K562 (cell line): ENCODE data around the gene ABCC1. TPM values are rescaled to one million over a fixed set of nuclear protein-coding genes. Genes with fewer than 3 reads are reported as not detected.

Experiments used
- ATAC-seq: fragments of 200-7000 bp; cut with Tn5 transposase; 3 replicates; pipeline ENCODE4 v1.9.1; 2020; ENCODE audit warnings: moderate library complexity
- BruUV-seq: library from RNA; stranded (reverse); fragments of 400-500 nt; replicated peaks from 2 replicates; lab custom pipeline; 2021; lab: Mats Ljungman, UMichigan
- CTCF ChIA-PET: fragments of 300-600 bp; formaldehyde crosslinking; extraction: SDS; loops from one replicate; lab custom pipeline; 2021; ENCODE audit warnings: low intra/inter-chr PET ratio; lab: Yijun Ruan, JAX
- POLR2A ChIA-PET: fragments of 300-600, 350-650 bp; sonication (Branson Sonifier 250); formaldehyde crosslinking; extraction: SDS; loops from one replicate; lab custom pipeline; 2021; ENCODE audit warnings: antibody characterized with exemption, inconsistent platforms; lab: Yijun Ruan, JAX
- DNase-seq, 4 experiments: peaks; one replicate each; pipeline versions ENCODE4 v3.0.0 to v3.0.0-alpha.2; 2011 to 2018; ENCODE audit warnings: low spot score in 3 of 4, mixed read lengths in 3 of 4; ENCODE audit errors: extremely low read depth in 1 of 4
- FAIRE-seq: peaks from 2 replicates; lab custom pipeline; 2011; peaks lifted over from hg19 to GRCh38; lab: Jason Lieb, UNC
- H2AFZ ChIP-seq: 2 replicates; pipeline ENCODE4 v1.6.0; 2011; ENCODE audit warnings: low read depth, low read length, control low read depth, inconsistent platforms
- H3K27ac ChIP-seq: fragments of 200-600 bp; 3 replicates; pipeline ENCODE4 v1.8.0; 2011; ENCODE audit warnings: low read depth, mild to moderate bottlenecking, control low read depth, inconsistent platforms, low read length, moderate library complexity, mixed read lengths; ENCODE audit errors: extremely low read depth
- H3K27me3 ChIP-seq, 2 experiments: fragments of 300-600 bp in 1 of 2; 2 replicates in 1 of 2; 3 replicates in 1 of 2; pipeline versions ENCODE4 v1.6.0 to v1.8.0; 2011; ENCODE audit warnings: inconsistent platforms in 2 of 2, low read length in 2 of 2, mild to moderate bottlenecking in 1 of 2, mixed read lengths in 1 of 2, moderate library complexity in 1 of 2; ENCODE audit not compliant: control insufficient read depth in 2 of 2, insufficient read depth in 2 of 2
- H3K36me3 ChIP-seq: fragments of 300-600 bp; 3 replicates; pipeline ENCODE4 v1.8.0; 2011; ENCODE audit warnings: mild to moderate bottlenecking, low read length, inconsistent platforms; ENCODE audit not compliant: control insufficient read depth, insufficient read depth
- H3K4me1 ChIP-seq, 2 experiments: fragments of 200-600 bp in 1 of 2; replicated peaks in 1 of 2; 2 replicates in 1 of 2; 3 replicates in 1 of 2; pipeline versions ENCODE4 v1.5.1 to v1.8.0; 2011; ENCODE audit warnings: inconsistent platforms in 2 of 2, low read length in 2 of 2, mild to moderate bottlenecking in 1 of 2, mixed read lengths in 1 of 2, moderate library complexity in 1 of 2; ENCODE audit not compliant: control insufficient read depth in 2 of 2, insufficient read depth in 2 of 2
- H3K4me2 ChIP-seq: 2 replicates; pipeline ENCODE4 v1.6.1; 2011; ENCODE audit warnings: low read length, control low read depth, inconsistent platforms, mixed read lengths; ENCODE audit not compliant: insufficient read depth
- H3K4me3 ChIP-seq: fragments of 200-600 bp; sonication (generic), shearing (Covaris generic); 2 replicates; pipeline ENCODE4 v1.5.1; 2016; ENCODE audit warnings: control low read depth, inconsistent platforms
- H3K79me2 ChIP-seq: fragments of 200-600 bp; 3 replicates; pipeline ENCODE4 v1.8.0; 2011; ENCODE audit warnings: low read length, inconsistent platforms; ENCODE audit not compliant: control insufficient read depth, insufficient read depth
- H3K9ac ChIP-seq, 2 experiments: 2 replicates each; pipeline versions ENCODE4 v1.6.0 to v1.6.1; 2011; ENCODE audit warnings: low read depth in 2 of 2, low read length in 2 of 2, control low read depth in 1 of 2, inconsistent platforms in 1 of 2, mild to moderate bottlenecking in 1 of 2, mixed read lengths in 1 of 2; ENCODE audit not compliant: insufficient read depth in 1 of 2
- H3K9me1 ChIP-seq: one replicate; pipeline ENCODE4 v1.6.0; 2011; ENCODE audit warnings: inconsistent platforms, mild to moderate bottlenecking, low read length, moderate library complexity; ENCODE audit not compliant: control insufficient read depth, insufficient read depth
- H3K9me3 ChIP-seq: replicated peaks from 2 replicates; pipeline ENCODE4 v1.5.1; 2011; ENCODE audit warnings: low read depth, low read length, inconsistent platforms; ENCODE audit not compliant: control insufficient read depth, insufficient read depth
- H4K20me1 ChIP-seq: replicated peaks from 2 replicates; pipeline ENCODE4 v1.6.1; 2011; ENCODE audit warnings: low read length, inconsistent platforms, mixed read lengths; ENCODE audit not compliant: control insufficient read depth, insufficient read depth
- CBX8 ChIP-seq: fragments of 200-600 bp; sonication (generic); IDR thresholded peaks from 2 replicates; pipeline ENCODE4 v1.6.1; 2012; ENCODE audit warnings: borderline replicate concordance, mixed run types, low read depth, mild to moderate bottlenecking, moderate library complexity, mixed read lengths, low read length, control low read depth, inconsistent platforms; ENCODE audit not compliant: poor library complexity, severe bottlenecking; ENCODE audit errors: extremely low read depth
- FOXK1 ChIP-seq: sonication (generic); formaldehyde crosslinking; IDR thresholded peaks from 2 replicates; pipeline ENCODE4 v1.8.0; 2022; ENCODE audit warnings: missing genetic modification reagents, mild to moderate bottlenecking, borderline replicate concordance
- FOXK2 ChIP-seq, 2 experiments: fragments of 450-650 bp; IDR thresholded peaks in 1 of 2; conservative IDR thresholded peaks in 1 of 2; 2 replicates each; pipeline ENCODE4 v1.6.1; 2016; ENCODE audit warnings: low read depth in 2 of 2, mild to moderate bottlenecking in 1 of 2
- SMARCE1 ChIP-seq: fragments of 450-650 bp; IDR thresholded peaks from 2 replicates; pipeline ENCODE4 v1.7.1; 2016; ENCODE audit warnings: mild to moderate bottlenecking
- ZNF121 ChIP-seq: sonication (generic); formaldehyde crosslinking; conservative IDR thresholded peaks from 2 replicates; pipeline ENCODE4 v1.8.0; 2022; ENCODE audit warnings: missing genetic modification reagents
- WGBS: fragments of 100-300 bp; shearing (Covaris generic); methylation state at CpG from one replicate; pipeline ENCODE4 v1.1.6; 2016; ENCODE audit warnings: low coverage, mixed read lengths; ENCODE audit not compliant: insufficient coverage; ENCODE audit errors: missing lambda C conversion rate; 5-methylcytosine and 5-hydroxymethylcytosine counted together
- in situ Hi-C: fragments of 300-500 bp; cut with MboI; formaldehyde crosslinking; loops from 4 replicates; pipeline ENCODE4 v1.15.0; 2018; ENCODE audit warnings: inconsistent platforms, mixed read lengths
- intact Hi-C: fragments of 100-400 bp; cut with micrococcal nuclease; formaldehyde crosslinking; loops from 2 replicates; pipeline ENCODE4 v1.14.2; 2022
- polyA plus RNA-seq, 8 experiments: library from polyadenylated mRNA; depleted of rRNA in 4 of 8; stranded (reverse) in 5 of 8; unstranded in 3 of 8; fragments of >200 nt; fragmentation: Nextera tagmentation in 2 of 8; fragmentation: Illumina TruSeq in 1 of 8; extraction: Ambion mirVana in 2 of 8; extraction: Trizol in 1 of 8; gene quantifications; 2 replicates each; pipeline versions ENCODE4 v1.2.1 to v1.2.3, GENCODE V29; 2011 to 2014; ENCODE audit warnings: inconsistent platforms in 1 of 8, missing spikeins in 1 of 8
- total RNA-seq, 7 experiments: library from RNA; depleted of rRNA in 6 of 7; stranded (reverse); fragments of >200 nt in 6 of 7; fragmentation: Illumina TruSeq in 2 of 7; extraction: Trizol in 2 of 7; gene quantifications; 2 replicates each; pipeline versions ENCODE4 v1.2.1 to v1.2.3, GENCODE V29; 2011 to 2021; ENCODE audit warnings: low replicate concordance in 1 of 7
- TF ChIP-seq, protein P1 (sequence below): fragments of 450-650 bp; formaldehyde crosslinking; IDR thresholded peaks from 2 replicates; pipeline ENCODE4 v1.4.0; 2020; ENCODE audit warnings: mild to moderate bottlenecking, moderate library complexity
- TF ChIP-seq, protein P2 (sequence below): fragments of 200-400 bp; formaldehyde crosslinking; IDR thresholded peaks from 2 replicates; pipeline ENCODE4 v1.6.1; 2017; ENCODE audit warnings: mild to moderate bottlenecking, low read depth, low read length, moderate library complexity

Gene ABCC1
- total and polyA plus RNA-seq, 9 of the 15 experiments (the other 6 are each of a cell fraction or from before 2014, with no cell fraction given): 3.9 to 41.6 (median 10.0) TPM

DNA sequence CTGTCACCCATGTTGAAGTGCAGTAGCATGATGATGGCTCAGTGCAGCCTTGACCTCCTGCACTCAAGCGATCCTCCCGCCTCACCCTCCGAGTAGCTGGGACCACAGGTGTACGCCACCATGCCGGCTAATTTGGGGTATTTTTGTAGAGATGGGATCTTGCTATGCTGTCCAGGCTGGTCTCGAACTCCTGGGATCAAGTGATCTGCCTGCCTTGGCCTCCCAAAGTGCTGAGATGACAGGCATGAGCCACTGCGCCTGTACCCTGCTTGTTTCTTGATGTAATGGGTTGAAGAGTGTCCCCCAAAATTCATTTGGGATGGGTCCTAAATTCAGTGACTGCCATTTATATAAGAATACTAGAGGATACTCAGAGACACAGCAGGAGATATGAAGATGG is 216.7 kb downstream of the ABCC1 start:
- Histone ChIP-seq H2AFZ (no peak overlapping the region), H3K36me3 (no peaks in the 10 kb centered on the region)
- TF ChIP-seq SMARCE1: no peak
- peak; percentile 79 for TF ChIP-seq ZNF121
- no peak for TF ChIP-seq FOXK1 (CRISPR knock-in tag)
- TF ChIP-seq, all 486 proteins: peak for 1
- no peak for DNase-seq
- Histone ChIP-seq H3K27me3 (peaks cover 2 to 16% of the 10 kb centered on the region in 2 experiments; a peak in 3 of 5 replicates), H3K9me1 (no peaks in the 10 kb centered on the region), H3K4me1 (peaks cover 0 to 4% of the 10 kb centered on the region in 2 experiments; a peak in 2 of 5 replicates), H3K27ac (no peak overlapping the region), H3K4me2 (no peak overlapping the region), H3K79me2 (no peaks in the 10 kb centered on the region), H4K20me1 (no peaks in the 10 kb centered on the region), H3K9me3 (no peaks in the 10 kb centered on the region), H3K4me3 (no peak overlapping the region), H3K9ac (no peak overlapping the region)
- CTCF ChIA-PET: no interaction called here
- in situ Hi-C loops (no loop called here), intact Hi-C loops (no loop called here)
- POLR2A ChIA-PET: no interaction called here
- no TSS peak for BruUV-seq
- ATAC-seq: no peak
- FAIRE-seq: no peak
- 33% methylated on average over 7 of the region's 7 CpGs for WGBS

DNA sequence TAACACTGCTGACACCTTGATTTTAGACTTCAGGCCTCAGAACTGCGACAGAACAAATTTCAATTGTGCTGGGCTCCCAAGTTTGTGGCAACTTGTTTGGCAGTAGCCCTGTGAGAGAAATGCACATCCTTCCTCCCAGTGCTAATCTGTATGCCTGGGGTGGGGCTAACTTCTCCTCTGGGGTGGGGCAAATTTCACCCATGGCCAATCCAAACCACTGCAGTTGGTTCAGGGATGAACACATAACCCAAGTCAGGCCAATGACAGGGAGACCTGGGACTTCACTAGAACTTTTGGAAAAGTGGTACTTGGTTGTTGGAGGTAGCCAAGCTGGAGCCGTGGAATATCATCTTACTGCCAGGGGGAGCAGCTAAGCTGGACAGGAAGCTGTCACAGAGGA is 217.5 kb downstream of the ABCC1 start:
- Histone ChIP-seq H3K4me1 (peaks cover 0 to 4% of the 10 kb centered on the region in 2 experiments; a peak in 2 of 5 replicates), H4K20me1 (no peaks in the 10 kb centered on the region), H3K79me2 (no peaks in the 10 kb centered on the region), H3K36me3 (no peaks in the 10 kb centered on the region), H3K9me3 (no peaks in the 10 kb centered on the region), H3K27ac (no peak overlapping the region), H3K4me3 (no peak overlapping the region), H2AFZ (no peak overlapping the region), H3K4me2 (no peak overlapping the region), H3K9me1 (no peaks in the 10 kb centered on the region), H3K9ac (no peak overlapping the region), H3K27me3 (peaks cover 2 to 10% of the 10 kb centered on the region in 2 experiments; a peak in 2 of 5 replicates)
- FAIRE-seq (no peak), DNase-seq (peak in 1 of 4 experiments; percentile 21), ATAC-seq (peak; percentile 68)
- ChIA-PET POLR2A (interaction anchor here (0.5 to 1.2 kb wide), 2 partner anchors 10 to 15 kb away, joined by 3 to 4 read pairs; no protein-coding TSS in a partner anchor), CTCF (no interaction called here)
- WGBS: 0% methylated on average over 2 of the region's 2 CpGs
- intact Hi-C loops (no loop called here), in situ Hi-C loops (no loop called here)
- no TSS peak for BruUV-seq
- TF ChIP-seq FOXK2 (conservative IDR thresholded peaks at IDR 0.05 in 1 of 2, IDR thresholded peaks at IDR 0.05 in 1 of 2; ENCODE audit: low read depth in 2 of 2) (no peak), CBX8 (no peak)
- TF ChIP-seq, protein P1, sequence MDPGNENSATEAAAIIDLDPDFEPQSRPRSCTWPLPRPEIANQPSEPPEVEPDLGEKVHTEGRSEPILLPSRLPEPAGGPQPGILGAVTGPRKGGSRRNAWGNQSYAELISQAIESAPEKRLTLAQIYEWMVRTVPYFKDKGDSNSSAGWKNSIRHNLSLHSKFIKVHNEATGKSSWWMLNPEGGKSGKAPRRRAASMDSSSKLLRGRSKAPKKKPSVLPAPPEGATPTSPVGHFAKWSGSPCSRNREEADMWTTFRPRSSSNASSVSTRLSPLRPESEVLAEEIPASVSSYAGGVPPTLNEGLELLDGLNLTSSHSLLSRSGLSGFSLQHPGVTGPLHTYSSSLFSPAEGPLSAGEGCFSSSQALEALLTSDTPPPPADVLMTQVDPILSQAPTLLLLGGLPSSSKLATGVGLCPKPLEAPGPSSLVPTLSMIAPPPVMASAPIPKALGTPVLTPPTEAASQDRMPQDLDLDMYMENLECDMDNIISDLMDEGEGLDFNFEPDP (CRISPR knock-in tag): no peak
- TF ChIP-seq, protein P2, sequence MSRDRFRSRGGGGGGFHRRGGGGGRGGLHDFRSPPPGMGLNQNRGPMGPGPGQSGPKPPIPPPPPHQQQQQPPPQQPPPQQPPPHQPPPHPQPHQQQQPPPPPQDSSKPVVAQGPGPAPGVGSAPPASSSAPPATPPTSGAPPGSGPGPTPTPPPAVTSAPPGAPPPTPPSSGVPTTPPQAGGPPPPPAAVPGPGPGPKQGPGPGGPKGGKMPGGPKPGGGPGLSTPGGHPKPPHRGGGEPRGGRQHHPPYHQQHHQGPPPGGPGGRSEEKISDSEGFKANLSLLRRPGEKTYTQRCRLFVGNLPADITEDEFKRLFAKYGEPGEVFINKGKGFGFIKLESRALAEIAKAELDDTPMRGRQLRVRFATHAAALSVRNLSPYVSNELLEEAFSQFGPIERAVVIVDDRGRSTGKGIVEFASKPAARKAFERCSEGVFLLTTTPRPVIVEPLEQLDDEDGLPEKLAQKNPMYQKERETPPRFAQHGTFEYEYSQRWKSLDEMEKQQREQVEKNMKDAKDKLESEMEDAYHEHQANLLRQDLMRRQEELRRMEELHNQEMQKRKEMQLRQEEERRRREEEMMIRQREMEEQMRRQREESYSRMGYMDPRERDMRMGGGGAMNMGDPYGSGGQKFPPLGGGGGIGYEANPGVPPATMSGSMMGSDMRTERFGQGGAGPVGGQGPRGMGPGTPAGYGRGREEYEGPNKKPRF: no peak
